ENCODE measurements around the gene CEP192. TPM values are rescaled to one million over a fixed set of nuclear protein-coding genes. Genes with fewer than 3 reads are reported as not detected.

Gene CEP192
- total and polyA plus RNA-seq, 7 donors, result 4.6 to 30.4 (median 19.8) TPM

- Histone ChIP-seq H3K9me3 (peaks cover 0 to 3% (median 0%) of the 10 kb centered on the region in 4 donors), H3K27ac (no peak overlapping the region), H3K4me3 (no peak overlapping the region), H3K27me3 (no peaks in the 10 kb centered on the region), H3K36me3 (peaks cover 11 to 76% (median 15%) of the 10 kb centered on the region in 4 donors), H3K4me1 (no peaks in the 10 kb centered on the region)
- TF ChIP-seq POLR2A (IDR thresholded peaks at IDR 0.05) (no peak), CTCF (IDR thresholded peaks at IDR 0.05) (no peak), EP300 (IDR thresholded peaks at IDR 0.05) (no peak), POLR2AphosphoS5 (IDR thresholded peaks at IDR 0.05) (no peak)
- no peak for DNase-seq
- intact Hi-C loops (cut with DNase I), result no loop called here
Measured at GRCh38 chr18:13022644-13023043, 31.5 kb downstream of the CEP192 start.

GRCh38 chr18:13025233-13025632 is 34.1 kb downstream of the CEP192 start:
- H3K4me1 ChIP-seq, result no peaks in the 10 kb centered on the region
- no peak for DNase-seq
- peaks cover 0 to 3% (median 0%) of the 10 kb centered on the region in 4 donors for H3K9me3 ChIP-seq
- no peak overlapping the region for H3K27ac ChIP-seq
- no peak for TF ChIP-seq EP300 (IDR thresholded peaks at IDR 0.05)
- TF ChIP-seq POLR2A (IDR thresholded peaks at IDR 0.05), result no peak
- TF ChIP-seq CTCF (IDR thresholded peaks at IDR 0.05), result no peak
- no peak for TF ChIP-seq POLR2AphosphoS5 (IDR thresholded peaks at IDR 0.05)
- 97% methylated on average over 2 of the region's 2 CpGs for WGBS, 2 donors
- peaks cover 6 to 74% (median 15%) of the 10 kb centered on the region in 4 donors for H3K36me3 ChIP-seq
- intact Hi-C loops (cut with DNase I), result no loop called here
- no peak overlapping the region for H3K4me3 ChIP-seq
- H3K27me3 ChIP-seq, result no peaks in the 10 kb centered on the region

- Histone ChIP-seq H3K27ac (peak overlapping the region in 1 of 4 donors; percentile 38), H3K27me3 (no peaks in the 10 kb centered on the region), H3K4me1 (no peaks in the 10 kb centered on the region), H3K36me3 (peaks cover 6 to 73% (median 20%) of the 10 kb centered on the region in 4 donors), H3K4me3 (no peak overlapping the region), H3K9me3 (peaks cover 0 to 3% (median 0%) of the 10 kb centered on the region in 4 donors)
- no peak for DNase-seq
- WGBS, 2 donors, result 91 to 95% methylated on average over 3 of the region's 3 CpGs
- intact Hi-C loops (cut with DNase I), result no loop called here
- TF ChIP-seq POLR2A (IDR thresholded peaks at IDR 0.05), result no peak
Measured at GRCh38 chr18:13026583-13027270, 35.6 kb downstream of the CEP192 start.

GRCh38 chr18:13028869-13029268 is 37.7 kb downstream of the CEP192 start:
- no peaks in the 10 kb centered on the region for H3K27me3 ChIP-seq
- peaks cover 6 to 63% (median 20%) of the 10 kb centered on the region in 4 donors for H3K36me3 ChIP-seq
- TF ChIP-seq EP300 (IDR thresholded peaks at IDR 0.05), result no peak
- TF ChIP-seq POLR2AphosphoS5 (IDR thresholded peaks at IDR 0.05), result no peak
- no peak for TF ChIP-seq POLR2A (IDR thresholded peaks at IDR 0.05)
- no peak for TF ChIP-seq CTCF (IDR thresholded peaks at IDR 0.05)
- 92 to 97% methylated on average over 2 of the region's 2 CpGs for WGBS, 2 donors
- no peak overlapping the region for H3K4me3 ChIP-seq
- intact Hi-C loops (cut with DNase I), result no loop called here
- H3K9me3 ChIP-seq, result no peaks in the 10 kb centered on the region
- no peak overlapping the region for H3K27ac ChIP-seq
- DNase-seq, result no peak
- H3K4me1 ChIP-seq, result no peaks in the 10 kb centered on the region

- Histone ChIP-seq H3K36me3 (peaks cover 0 to 50% (median 14%) of the 10 kb centered on the region in 4 donors), H3K4me3 (no peak overlapping the region), H3K4me1 (no peaks in the 10 kb centered on the region), H3K27me3 (no peaks in the 10 kb centered on the region), H3K9me3 (no peaks in the 10 kb centered on the region), H3K27ac (no peak overlapping the region)
- no peak for TF ChIP-seq EP300 (IDR thresholded peaks at IDR 0.05)
- no peak for TF ChIP-seq CTCF (IDR thresholded peaks at IDR 0.05)
- no peak for TF ChIP-seq POLR2A (IDR thresholded peaks at IDR 0.05)
- TF ChIP-seq POLR2AphosphoS5 (IDR thresholded peaks at IDR 0.05), result no peak
- DNase-seq, result no peak
- WGBS, 2 donors, result 85 to 93% methylated on average over 5 of the region's 5 CpGs
- intact Hi-C loops (cut with DNase I), result no loop called here
Measured at GRCh38 chr18:13032173-13032572, 41.0 kb downstream of the CEP192 start.

All from sigmoid colon (tissue), 7 donors.